Lower leg skin (tissue), 4 donors: ENCODE data around the gene GLA. TPM values are rescaled to one million over a fixed set of nuclear protein-coding genes. Genes with fewer than 3 reads are reported as not detected.

Experiments used
- DNase-seq, 2 donors: peaks; one replicate each; pipeline ENCODE4 v3.0.0-alpha.2; 2019; ENCODE audit warnings: low spot score in 2 of 2
- H3K4me3 ChIP-seq: fragments of 200-600 bp; sonication (generic); 2 replicates; pipeline ENCODE4 v1.5.1; 2017; ENCODE audit warnings: mild to moderate bottlenecking, low read depth; ENCODE audit not compliant: poor library complexity, severe bottlenecking
- POLR2A ChIP-seq, 2 donors: fragments of 450-650 bp; IDR thresholded peaks; one replicate each; pipeline ENCODE4 v1.6.1; 2016 to 2017; ENCODE audit warnings: antibody characterized with exemption in 2 of 2, mild to moderate bottlenecking in 1 of 2, moderate library complexity in 1 of 2
- WGBS, 2 donors: methylation state at CpG; one replicate each; pipeline ENCODE4 v1.1.5; 2018; 5-methylcytosine and 5-hydroxymethylcytosine counted together
- intact Hi-C: fragments of 100-400 bp; cut with DNase I; formaldehyde crosslinking; loops from one replicate; pipeline ENCODE4 v1.15.0; 2023; ENCODE audit warnings: low total_unique reads
- total RNA-seq, 4 donors: library from RNA; depleted of rRNA; stranded (reverse); fragments of >200 nt; gene quantifications; one replicate each; pipeline ENCODE4 v1.1.0, GENCODE V29; 2016
- TF ChIP-seq, protein P1 (sequence below), 3 donors: fragments of 450-650 bp; IDR thresholded peaks; one replicate each; pipeline ENCODE4 v1.5.1; 2016; ENCODE audit warnings: antibody characterized with exemption in 3 of 3, mild to moderate bottlenecking in 3 of 3, moderate library complexity in 2 of 3

Gene GLA
- total RNA-seq, 4 donors from 2014 or later, result 16.4 to 21.1 (median 18.0) TPM

- intact Hi-C loops, result no loop called here
- no peak for TF ChIP-seq POLR2A (IDR thresholded peaks at IDR 0.05)
- TF ChIP-seq, protein P1, sequence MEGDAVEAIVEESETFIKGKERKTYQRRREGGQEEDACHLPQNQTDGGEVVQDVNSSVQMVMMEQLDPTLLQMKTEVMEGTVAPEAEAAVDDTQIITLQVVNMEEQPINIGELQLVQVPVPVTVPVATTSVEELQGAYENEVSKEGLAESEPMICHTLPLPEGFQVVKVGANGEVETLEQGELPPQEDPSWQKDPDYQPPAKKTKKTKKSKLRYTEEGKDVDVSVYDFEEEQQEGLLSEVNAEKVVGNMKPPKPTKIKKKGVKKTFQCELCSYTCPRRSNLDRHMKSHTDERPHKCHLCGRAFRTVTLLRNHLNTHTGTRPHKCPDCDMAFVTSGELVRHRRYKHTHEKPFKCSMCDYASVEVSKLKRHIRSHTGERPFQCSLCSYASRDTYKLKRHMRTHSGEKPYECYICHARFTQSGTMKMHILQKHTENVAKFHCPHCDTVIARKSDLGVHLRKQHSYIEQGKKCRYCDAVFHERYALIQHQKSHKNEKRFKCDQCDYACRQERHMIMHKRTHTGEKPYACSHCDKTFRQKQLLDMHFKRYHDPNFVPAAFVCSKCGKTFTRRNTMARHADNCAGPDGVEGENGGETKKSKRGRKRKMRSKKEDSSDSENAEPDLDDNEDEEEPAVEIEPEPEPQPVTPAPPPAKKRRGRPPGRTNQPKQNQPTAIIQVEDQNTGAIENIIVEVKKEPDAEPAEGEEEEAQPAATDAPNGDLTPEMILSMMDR (IDR thresholded peaks at IDR 0.05), result no peak
- 32 to 51% methylated on average over 3 of the region's 3 CpGs for WGBS, 2 donors
- DNase-seq, result no peak
- no peak overlapping the region for H3K4me3 ChIP-seq
Measured at GRCh38 chrX:101362116-101362515, 45.6 kb downstream of the GLA start.

DNA sequence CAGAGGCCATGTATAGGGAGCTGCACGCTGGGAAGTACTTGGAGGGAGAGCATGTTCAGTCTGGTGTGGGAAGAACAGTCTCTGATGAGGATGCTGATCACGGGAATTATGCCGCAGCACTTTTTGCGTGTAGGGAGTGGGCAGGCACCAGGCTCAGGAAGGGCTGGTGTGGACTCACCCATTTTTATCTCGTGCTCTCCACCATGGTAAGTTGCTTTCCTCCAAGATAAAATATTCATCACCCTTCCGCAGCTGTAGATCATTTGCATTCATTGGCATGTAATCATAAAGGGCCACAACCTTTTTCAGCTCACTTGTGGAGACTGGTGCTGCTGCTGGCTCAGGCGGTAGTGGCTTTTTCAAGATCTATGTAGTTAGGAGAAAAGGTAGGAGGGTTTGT lies 47.3 kb downstream of the GLA start:
- DNase-seq, result no peak
- intact Hi-C loops, result no loop called here
- no peak for TF ChIP-seq POLR2A (IDR thresholded peaks at IDR 0.05)
- TF ChIP-seq, protein P1 (IDR thresholded peaks at IDR 0.05), result no peak
- WGBS, 2 donors, result 55 to 61% methylated on average over 7 of the region's 7 CpGs
- H3K4me3 ChIP-seq, result no peak overlapping the region

DNA sequence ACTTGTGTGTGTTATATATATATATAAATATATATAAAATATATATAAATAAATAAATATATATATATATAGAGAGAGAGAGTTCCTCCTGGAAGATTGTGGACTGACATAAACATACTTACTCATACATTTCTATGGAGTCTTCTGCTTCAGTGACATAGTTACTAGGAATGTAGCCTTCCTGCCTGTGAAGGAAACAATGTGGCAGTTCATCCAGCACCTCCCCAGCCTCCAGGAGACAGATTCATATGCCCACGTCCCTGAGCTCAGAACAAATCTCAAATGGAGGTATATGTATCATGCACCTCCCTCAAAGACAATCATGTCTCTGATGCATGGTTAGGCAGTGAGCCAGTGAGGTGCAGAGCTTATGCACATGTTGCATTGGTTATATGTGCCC lies 47.8 kb downstream of the GLA start:
- TF ChIP-seq POLR2A (IDR thresholded peaks at IDR 0.05), result no peak
- TF ChIP-seq, protein P1 (IDR thresholded peaks at IDR 0.05), result no peak
- no peak for DNase-seq
- intact Hi-C loops, result no loop called here
- 48 to 57% methylated on average over 1 of the region's 1 CpG for WGBS, 2 donors
- H3K4me3 ChIP-seq, result no peak overlapping the region

GRCh38 chrX:101357166-101357795 lies 50.4 kb downstream of the GLA start:
- no peak for DNase-seq
- intact Hi-C loops, result no loop called here
- WGBS, 2 donors, result 59 to 64% methylated on average over 5 of the region's 5 CpGs
- TF ChIP-seq, protein P1 (IDR thresholded peaks at IDR 0.05), result no peak
- no peak for TF ChIP-seq POLR2A (IDR thresholded peaks at IDR 0.05)
- no peak overlapping the region for H3K4me3 ChIP-seq

- peak overlapping the region; percentile 38 for H3K4me3 ChIP-seq
- intact Hi-C loops, result no loop called here
- WGBS, 2 donors, result 14 to 32% methylated on average over 4 of the region's 4 CpGs
- TF ChIP-seq, protein P1 (IDR thresholded peaks at IDR 0.05), result no peak
- TF ChIP-seq POLR2A (IDR thresholded peaks at IDR 0.05), result no peak
- no peak for DNase-seq
Measured at GRCh38 chrX:101349193-101349562, 58.5 kb downstream of the GLA start.
